Smooth muscle cell of the brain vasculature (primary cell): ENCODE measurements around the gene COL1A1.

Experiments
- DNase-seq: peaks from one replicate; pipeline ENCODE4 v3.0.0-alpha.2; 2012; ENCODE audit warnings: low read depth, low spot score

COL1A1 gene

DNA sequence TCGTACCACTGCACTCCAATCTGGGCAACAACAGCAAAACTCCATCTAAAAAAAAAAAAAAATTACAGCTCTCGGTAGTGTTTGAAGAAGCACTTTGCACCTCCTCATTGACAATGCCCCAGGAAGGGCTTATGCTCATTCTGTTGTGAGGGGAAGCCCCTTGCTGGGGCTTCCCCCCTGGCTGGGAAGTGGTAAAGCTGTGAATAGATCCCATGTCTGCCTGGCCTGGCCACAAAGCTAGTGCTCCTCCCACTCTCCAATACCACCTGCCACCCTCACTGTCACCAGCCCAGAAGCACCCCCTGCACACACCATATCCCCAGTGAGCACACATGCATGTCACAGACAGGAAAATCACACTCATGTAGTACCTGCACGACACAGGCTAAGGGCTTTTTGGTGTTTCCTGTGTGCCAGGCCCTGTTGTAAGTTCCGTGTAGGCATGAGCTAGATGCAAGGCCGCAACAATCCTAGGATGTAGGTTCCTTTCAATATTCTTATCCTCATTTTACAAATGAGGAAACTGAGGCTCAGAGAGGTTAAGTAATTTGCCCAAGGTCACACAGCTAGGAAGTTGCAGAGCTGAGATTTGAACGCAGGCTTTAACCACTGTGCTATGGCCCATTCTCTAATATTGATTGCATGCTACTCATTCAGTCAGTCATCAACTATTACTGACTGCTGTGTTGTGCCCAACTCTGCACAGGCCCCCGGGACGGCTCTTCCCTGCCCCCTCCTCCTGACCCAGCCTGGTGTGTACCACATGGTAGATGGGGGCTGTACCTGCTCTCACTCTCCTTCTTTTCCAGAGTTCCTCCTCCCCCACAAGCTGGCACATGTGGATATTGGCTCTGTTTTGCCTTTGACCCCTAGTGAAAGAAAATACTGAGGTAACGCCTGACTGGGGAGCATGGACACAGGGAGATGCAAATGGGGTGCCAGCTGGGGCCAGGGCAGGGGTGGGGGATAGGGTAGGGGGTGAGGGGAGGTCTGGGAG lies 11.9 kb upstream of the COL1A1 start:
- DNase-seq = no peak

DNA sequence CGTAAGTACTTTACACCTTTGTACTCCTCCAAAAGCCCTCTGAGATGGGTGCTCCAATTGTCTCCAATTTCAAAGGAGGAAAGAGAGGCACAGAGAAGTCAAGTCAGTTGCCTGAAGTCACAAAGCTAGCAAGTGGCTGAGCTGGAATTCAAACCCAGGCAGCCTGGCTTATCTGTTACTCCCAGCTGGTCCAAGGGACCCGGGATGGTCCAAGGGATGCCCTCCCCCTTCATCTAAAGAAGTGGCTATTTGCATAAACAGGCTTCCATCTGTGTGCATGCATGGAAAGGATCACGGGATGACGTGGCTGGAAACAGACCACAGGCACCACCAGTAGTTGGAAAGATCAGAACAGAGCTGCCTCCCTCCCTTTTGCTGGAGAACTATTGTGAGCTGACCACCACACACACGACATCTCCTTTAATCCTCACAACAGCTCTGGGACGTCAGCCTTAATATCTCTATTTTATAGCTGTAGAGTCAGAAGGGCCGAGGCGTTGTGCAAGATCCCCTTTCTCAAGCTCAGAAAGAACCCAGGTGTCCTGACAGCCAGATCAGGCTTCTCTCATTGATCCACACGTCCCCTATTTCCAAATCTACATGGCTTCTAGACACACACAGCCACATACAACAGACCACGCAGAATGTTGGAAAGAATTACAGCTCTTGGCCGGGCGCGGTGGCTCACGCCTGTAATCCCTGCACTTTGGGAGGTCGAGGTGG lies 10.9 kb upstream of the COL1A1 start:
- no peak for DNase-seq

DNA sequence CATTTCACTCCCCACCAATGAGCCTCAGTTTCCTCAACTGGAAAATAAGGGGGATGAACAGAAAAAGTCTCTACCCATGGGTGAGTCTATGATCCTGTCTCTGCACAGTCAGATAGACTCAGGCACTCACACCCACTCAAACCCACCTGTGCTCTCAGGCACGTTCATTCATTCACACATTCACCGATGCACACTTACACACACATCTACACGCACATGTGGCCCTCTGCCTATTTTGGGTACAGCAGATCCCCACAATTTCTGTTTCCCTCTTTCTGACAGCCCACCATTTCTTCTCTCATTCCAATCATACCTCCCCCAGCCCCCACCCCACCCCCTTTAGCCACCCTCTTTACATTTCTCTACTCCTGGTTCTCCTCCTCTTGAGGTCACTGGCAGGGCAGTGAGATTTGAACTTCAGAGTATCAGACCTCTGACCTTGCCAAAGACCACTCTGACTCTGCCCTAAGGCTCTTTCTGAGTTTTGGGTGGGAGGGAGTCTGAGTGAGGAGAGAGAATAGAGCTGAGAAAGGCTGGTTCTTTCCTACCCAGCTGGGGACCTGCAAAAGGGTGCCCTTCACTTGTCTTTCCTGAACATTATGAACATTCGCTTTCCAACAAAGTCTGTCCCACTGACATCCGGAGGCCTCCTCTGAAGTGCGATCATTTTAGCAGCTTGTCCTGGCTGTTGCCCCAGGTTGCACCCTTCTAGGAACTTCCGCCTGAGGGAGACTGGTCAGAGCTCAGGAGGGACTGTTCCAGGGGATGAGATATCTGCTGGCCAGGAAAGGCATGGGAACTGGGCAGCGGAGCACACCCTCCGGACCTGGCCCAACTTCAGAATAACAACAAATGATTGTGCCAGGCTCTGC lies 10.1 kb upstream of the COL1A1 start:
- DNase-seq = no peak

DNA sequence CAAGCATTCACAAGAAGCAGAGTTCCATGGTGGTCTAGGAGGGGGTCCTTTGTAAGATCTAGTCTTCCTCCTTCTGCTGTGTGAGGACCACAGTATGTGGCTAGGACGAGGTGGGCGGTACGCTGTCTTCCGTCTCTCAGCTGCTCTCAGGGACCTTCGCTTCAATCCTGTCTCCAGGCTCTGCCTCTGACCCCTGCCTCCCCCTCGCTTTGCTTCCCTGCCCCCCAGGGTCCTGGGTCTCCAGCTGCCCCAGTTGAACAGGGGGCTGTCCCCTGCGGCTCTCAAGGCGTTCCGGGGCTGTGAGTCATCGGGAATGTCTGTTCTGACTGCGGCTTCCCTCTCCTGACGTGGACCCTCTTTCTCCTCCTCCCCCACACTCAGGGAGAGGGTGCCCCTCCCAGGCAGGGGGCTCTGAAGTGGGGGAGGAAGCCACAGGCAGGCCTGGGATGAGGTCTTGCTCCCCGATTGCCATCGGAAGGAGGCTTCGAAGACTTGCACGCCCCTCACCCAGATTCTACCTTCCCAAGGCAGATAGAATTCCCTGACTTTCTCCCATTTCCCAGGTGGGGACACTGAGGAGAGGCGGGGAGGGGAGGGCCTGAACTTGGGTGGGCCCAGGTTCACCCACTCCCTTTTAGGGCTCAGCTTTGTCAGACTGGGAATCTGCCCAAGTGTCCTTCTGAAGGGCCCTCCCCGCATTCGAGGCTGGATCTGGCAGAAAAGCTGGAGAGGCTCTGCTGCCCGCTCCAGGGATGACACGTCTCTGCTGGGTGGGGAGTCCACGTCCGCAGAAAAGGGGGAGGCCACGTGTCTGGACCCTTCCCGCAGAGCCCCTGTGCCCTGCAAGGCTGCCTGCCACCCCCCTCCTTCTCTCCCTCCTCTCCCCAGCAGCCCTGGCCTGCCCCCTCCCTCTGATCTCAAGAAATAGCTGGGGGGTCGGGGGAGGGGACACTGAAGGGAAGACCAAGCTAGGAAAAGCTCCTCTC lies 9.1 kb upstream of the COL1A1 start:
- DNase-seq = peak; percentile 92

DNA sequence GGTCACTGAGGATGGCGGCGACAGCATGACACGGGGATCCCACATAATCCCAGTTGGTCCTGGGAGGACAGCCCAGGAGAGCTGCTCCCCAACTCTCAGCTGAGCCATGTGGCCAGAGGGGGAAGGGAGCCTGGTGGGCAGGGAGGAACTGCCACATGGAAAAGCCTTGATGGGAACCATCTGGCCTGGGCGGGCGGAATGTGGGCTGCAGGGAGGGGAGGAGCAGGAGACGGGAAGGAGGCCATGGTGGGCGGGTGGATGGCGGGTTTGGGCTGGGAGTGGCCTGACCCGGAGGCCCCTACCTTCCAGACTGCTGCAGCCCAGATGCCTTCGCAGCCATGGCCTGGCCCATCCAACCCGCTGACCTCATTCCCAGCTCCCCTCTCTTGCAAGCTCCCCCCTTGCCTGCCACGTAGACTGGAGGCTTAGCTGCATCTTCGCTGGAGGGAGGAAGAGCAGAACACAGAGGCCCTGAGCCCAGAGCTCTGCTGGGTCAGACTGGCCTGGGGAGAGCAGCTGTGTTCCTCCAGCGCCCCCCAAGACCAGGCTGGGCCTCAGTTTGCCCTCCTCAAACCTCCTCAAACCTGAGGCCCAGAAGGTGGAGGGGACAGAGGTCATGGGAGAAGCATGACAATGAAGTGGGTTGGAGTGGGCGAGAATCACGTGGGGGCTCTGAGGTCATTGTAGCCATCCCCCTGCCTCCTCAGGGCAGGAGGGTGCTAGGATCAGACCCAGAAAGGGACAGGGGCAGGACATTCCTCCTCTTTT lies 8.2 kb upstream of the COL1A1 start:
- DNase-seq = peak; percentile 95

DNA sequence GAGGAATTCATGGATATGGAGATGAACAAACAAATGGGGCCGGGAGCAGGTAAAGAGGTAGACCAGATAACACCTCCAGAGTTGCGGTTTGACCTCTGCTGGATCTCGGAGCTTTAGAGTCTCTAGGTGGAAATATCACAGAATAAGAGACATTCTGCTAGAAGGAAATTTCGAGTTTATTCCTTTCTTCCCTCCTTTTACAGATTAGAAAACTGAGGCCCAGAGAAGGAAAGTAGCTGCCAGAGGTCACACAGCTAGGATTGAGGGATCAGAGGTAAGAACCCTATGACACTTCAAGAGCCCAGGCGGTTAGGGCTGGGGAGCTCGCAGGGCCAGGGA lies 7.7 kb upstream of the COL1A1 start:
- no peak for DNase-seq

DNA sequence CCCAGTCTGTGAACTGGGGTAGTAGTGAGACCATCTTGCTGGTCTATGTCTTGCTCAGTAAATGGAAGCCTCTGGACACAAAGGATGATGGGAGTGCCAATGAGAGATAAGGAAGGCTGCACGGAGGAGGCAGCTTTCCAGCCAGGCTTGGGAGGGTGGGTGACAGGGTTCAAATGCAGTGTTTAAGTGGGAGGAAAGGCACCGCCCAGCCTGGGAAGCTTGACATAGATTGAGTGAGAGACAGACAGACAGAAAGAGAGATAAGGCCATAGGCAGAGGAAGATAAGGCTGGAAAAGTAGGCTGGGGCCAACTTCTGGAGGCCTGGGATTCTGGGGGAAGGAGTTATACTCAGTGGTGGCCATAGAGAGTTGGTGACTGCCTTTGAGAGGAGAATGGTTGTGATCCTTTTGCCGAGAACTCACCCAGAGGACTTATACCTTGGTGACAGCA lies 7.2 kb upstream of the COL1A1 start:
- DNase-seq = no peak

DNA sequence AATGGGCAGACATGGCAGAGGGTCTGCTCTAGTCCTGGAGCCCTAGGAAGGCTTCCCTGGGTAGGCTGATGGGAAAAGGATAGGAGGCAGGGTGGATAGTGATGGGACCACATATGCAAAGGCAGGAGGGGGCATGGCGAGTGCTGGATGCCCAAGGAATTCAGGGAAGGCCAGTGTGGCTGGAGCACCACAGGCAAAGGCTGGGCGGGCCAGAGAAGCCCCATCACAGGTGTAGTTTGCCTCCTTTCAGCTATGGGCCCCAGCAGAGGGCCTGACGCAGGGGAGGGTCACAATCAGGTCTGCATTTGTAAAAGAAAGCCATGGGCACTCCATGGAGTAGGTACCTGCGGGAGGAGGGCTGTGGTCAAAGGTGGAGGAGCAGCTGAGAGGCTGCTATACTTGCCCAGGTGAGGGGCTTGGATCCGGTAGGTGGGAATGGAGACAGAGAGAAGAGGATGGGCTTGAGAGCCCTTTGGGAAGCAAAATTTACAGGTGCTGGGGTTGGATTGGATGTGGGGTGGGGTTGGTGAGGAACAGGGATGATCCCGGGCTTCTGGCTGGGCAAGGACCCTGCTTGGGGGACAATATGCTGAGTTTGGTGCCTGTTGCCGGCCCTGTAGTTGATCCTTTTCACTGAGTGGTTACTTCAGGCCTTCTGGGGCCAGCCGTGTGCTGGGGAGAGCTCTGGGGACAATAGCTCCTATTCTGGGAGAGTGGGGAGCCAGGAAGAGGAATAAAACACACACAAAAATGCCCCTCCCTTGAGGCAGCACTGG lies 6.5 kb upstream of the COL1A1 start:
- no peak for DNase-seq

DNA sequence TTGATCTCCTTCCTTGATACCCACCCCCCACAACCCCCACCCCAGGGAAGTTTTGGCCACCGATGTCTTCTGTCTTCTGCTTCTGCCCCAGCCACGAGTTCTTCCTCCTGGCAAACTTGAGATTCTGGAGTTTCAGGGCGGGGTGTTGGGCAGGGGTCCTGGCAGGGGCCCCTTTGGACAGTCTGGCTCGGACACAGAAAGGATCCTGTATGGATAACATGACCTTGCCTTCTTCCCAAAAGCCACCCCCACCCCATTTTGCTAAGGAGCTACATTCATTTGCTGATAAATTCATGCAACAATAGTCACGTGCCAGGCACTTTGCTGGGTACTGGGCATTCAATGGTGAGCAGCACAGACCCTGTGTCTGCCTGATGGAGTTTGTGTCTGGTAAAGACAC lies 5.9 kb upstream of the COL1A1 start:
- DNase-seq = no peak

DNA sequence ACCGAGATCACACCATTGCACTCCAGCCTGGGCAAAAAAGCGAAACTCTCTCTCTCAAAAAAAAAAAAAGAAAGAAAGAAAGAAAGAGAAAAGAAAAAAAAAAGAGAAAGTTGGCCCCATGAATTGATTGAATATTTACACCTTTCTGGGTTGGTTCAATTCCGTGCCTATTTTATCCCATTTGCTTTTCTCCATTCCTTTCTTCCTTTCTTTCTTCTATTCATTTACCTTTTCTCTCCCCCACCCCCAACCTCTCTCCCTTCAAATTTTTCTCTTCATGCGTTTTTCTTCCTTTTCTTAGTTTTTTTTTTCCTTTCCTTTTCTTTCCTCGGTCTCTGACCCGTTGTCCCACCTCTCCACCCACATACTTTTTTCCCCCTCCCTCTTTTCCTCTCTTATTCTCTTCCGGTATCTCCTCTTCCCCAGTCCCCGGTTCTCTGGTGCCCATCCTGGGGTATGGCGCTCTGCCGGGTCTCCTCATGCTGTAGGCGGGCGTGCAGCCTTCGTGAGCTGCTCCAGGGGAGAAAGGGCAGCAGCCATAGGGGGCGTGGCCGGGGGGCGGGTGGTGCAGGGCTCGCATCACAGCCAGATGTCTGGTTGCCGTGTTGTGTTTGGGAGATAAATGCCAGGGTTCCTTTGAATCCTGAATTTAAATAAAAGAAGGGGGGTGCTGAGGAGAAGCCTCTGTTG lies 5.3 kb upstream of the COL1A1 start:
- DNase-seq = no peak

DNA sequence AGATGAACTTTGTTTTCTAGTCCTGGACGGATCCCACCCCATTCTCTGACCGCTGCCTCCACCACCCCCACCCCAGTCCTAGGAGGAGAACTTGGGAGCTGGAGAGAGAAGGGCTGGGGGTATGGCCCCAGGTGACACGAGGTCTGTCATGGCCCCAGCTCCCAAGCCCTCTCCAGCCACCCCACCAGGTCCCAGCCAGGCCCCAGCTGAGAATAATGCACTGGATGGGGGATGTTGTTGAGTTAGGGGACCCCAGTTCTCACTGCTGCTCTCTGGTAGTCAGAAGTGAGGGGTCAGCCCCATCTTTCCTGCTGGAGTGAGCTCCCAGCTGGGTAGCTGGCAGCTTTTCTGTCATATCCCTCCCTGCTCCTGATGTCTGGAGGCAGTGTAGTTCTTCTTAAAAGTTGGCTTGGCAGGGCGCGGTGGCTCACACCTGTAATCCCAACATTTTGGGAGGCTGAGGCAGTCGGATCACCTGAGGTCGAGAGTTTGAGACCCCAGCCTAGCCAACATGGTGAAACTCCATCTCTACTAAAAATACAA lies 4.6 kb upstream of the COL1A1 start:
- no peak for DNase-seq

DNA sequence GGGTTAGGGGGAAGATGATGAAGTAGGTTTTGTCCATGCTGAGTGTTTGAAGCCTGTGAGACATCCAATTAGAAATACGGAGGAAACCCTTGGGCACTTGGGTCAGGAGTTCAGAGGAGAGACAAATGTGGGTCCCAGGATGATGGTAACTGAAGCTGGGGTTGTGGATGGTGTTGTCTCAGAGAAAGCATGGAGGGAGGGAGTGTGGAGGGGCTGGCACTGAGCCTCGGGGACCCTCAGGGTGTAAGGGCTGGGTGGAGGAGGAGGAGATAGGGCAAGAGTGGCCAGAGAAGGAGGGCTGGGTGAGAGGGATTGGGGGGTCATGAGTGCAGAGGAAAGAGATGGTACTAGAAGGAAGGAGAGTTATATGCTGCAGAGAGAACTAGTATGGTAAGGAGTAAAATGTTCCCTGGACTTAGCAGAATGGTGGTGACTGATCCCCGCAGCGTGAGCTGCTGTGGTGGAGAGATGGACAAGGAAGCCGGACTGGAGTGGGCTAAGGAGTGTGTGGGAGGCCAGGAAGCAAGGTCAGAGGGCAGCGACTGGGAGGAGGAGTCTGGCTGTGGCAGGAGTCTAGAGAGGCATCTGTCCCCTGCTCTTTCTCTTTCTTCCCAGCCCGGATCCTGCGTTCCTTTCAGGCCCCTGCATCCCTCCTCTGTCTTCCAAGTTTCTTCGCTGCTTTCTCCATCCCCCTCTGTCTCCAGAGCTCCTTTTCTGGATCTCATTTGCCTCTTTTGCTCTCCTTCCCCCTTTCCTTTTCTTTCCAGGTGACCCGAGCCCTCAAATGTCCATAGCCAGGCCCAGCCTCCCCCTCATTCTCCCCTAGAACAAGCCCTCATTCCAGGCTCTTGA lies 3.9 kb upstream of the COL1A1 start:
- no peak for DNase-seq

DNA sequence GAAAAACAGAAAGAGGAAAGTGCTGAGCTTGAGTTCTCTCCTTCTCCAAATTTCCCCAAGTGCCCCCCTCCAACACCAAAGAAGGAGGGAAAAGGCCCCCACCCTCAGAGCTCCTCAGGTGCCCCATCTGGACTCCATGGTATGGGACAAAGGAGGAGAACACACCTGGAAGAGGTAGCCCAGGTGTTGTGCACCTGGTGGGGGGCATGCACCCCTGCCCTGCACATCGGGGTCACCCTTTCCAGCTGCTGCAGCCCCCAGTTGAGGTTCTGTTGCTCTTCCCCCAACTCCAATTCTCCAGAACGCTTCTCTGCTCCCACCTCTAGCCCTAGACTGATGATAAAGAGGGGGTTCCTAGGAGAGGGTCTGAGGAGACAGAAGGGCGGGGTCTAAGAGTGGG lies 3.0 kb upstream of the COL1A1 start:
- DNase-seq = no peak

DNA sequence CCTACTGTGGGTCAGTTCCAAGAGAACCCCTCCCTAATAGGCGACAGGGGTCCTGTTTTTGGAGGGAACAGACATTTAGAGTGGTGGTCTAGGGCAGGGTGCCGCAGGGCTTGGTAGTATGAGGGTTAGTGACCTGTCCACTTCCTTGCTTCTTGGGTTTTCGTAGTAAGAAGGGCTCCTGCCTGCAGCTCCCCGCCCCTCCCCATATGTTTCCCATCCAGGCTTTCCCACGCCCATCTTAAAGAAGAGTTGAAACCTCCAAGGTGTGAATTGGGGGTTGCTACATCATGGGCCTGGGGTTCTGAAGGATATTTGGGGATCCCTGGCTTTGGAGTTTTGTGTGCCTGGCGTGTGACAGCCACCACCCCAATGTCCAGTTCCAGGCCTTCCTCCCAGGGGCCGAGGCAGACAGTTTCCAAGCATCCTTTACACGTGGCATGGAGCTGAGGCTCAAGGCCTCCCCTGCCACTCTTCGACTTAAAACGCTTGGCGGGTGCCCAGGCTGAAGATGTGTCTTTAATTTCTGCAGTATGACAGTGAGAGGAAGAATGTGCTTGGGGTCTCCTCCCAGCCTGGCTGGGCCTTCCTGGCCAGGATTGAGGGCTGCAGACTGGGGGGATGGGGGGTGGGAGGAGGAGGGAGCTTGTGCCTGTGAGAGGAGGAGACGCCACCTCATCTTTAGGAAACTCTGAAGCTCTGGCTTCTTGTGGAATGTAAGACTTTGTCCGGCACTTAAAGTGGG lies 2.3 kb upstream of the COL1A1 start:
- DNase-seq = no peak

DNA sequence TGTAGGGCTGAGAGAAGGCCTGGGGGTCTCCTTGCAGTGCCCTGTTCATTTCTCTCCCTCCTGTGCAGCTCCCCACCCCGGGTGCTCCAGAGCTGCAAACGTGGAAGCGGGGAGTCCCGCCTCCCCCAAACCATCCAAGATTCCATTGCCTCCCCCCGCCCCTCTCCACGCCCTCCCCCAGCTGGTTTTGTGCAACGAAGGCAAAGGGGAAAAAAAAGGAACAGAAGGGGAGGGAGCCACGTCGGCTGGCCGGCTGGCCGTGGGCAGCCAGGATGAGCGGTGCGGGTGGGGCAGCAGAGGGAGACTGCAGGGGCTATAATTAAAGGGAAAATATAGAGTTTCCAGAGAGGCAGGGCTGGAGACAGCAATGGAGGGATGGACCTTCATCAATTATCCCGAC lies 1.7 kb upstream of the COL1A1 start:
- no peak for DNase-seq

DNA sequence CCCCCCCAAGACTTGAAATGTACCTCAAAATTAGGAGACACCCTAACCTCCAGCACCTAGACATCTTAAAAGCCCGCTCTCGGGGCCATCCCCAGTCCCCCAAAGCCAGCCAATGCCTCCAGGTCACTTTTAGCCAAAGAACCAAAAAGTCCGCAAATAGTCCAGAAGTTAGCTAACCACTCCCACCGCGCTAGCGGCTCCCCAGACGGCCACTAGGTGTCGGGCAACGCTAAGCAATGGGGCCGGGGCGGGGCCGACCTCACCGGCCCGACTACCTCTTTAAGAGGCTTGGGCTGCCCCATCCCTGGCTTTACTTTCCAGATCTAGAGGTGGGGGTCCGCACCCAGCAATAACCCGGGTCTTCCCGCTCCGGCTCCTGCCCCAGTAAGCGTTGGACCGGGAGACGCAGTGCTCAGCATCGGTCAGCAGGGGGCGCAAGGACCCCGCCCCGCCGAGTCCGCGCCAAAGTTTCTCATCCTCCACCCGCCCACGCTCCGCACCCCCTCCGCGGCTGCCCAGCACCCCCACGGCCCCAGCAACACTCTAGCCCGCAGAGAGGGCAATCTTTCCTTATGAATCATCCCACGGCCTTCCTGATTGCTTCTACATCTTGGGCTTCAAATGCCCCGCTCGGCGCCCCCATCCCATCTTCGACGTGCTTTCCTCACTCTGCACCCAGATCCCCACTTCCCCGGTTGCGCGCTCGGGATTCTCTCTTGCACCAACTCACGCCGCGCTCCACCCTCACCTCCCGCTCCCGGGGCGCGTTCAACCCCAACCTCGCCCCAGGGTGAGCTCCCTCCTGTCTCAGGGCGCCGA lies 765 bp downstream of the COL1A1 start:
- DNase-seq = no peak
